ENCODE data around the gene OGFOD2.

Gene OGFOD2

GRCh38 chr12:122951979-122952892 is 22.8 kb upstream of the OGFOD2 start:
- peak; percentile 83 to 85 for DNase-seq

- no peak for DNase-seq
Measured at GRCh38 chr12:122955156-122955555, 19.9 kb upstream of the OGFOD2 start.

GRCh38 chr12:122956035-122956434 is 19.0 kb upstream of the OGFOD2 start:
- DNase-seq, result no peak

- DNase-seq, result no peak
Measured at GRCh38 chr12:122958198-122958888, 16.7 kb upstream of the OGFOD2 start.

GRCh38 chr12:122959566-122960192 is 15.4 kb upstream of the OGFOD2 start:
- DNase-seq, result no peak

- DNase-seq, result no peak
Measured at GRCh38 chr12:122960193-122960569, 14.9 kb upstream of the OGFOD2 start.

- DNase-seq, result no peak
Measured at GRCh38 chr12:122961531-122962329, 13.3 kb upstream of the OGFOD2 start.

- no peak for DNase-seq
Measured at GRCh38 chr12:122963941-122964265, 11.1 kb upstream of the OGFOD2 start.

- DNase-seq, result no peak
Measured at GRCh38 chr12:122964439-122965257, 10.4 kb upstream of the OGFOD2 start.

- no peak for DNase-seq
Measured at GRCh38 chr12:122965321-122965751, 9.7 kb upstream of the OGFOD2 start.

- DNase-seq, result peak; percentile 95
Measured at GRCh38 chr12:122965851-122966742, 8.9 kb upstream of the OGFOD2 start, which contains the start of gene ABCB9. Gene ABCB9, minus strand, starts transcription at chr12:122966463. Its CDS starts 6,228 bp downstream, at chr12:122960235.

- peak in 1 of 2 experiments; percentile 14 for DNase-seq
Measured at GRCh38 chr12:122966743-122967550, 8.1 kb upstream of the OGFOD2 start.

- no peak for DNase-seq
Measured at GRCh38 chr12:122968104-122968503, 6.9 kb upstream of the OGFOD2 start.

GRCh38 chr12:122969676-122970075 is 5.4 kb upstream of the OGFOD2 start:
- DNase-seq, result no peak

GRCh38 chr12:122974274-122974891 is 661 bp upstream of the OGFOD2 start:
- peak; percentile 100 for DNase-seq

GRCh38 chr12:122975790-122976647 is 975 bp downstream of the OGFOD2 start:
- DNase-seq, result no peak

- DNase-seq, result no peak
Measured at GRCh38 chr12:122976648-122976975, 1.6 kb downstream of the OGFOD2 start.

- DNase-seq, result no peak
Measured at GRCh38 chr12:122977153-122977552, 2.1 kb downstream of the OGFOD2 start.
